H1 (cell line): ENCODE measurements around the gene RARRES2. TPM values are rescaled to one million over a fixed set of nuclear protein-coding genes. Genes with fewer than 3 reads are reported as not detected.

Source experiments
- EP300 ChIP-seq, 2 experiments: IDR thresholded peaks; 1 replicate in 1 of 2; 2 replicates in 1 of 2; pipeline ENCODE4 v1.6.1; 2011 to 2012; ENCODE audit warnings: low read depth in 2 of 2, low read length in 2 of 2, mild to moderate bottlenecking in 2 of 2, borderline replicate concordance in 1 of 2, inconsistent platforms in 1 of 2, moderate library complexity in 1 of 2
- JUN ChIP-seq: IDR thresholded peaks from 2 replicates; pipeline ENCODE4 v1.6.1; 2011; ENCODE audit warnings: low read depth, mild to moderate bottlenecking, improper control_type of control experiment, low read length
- SIRT6 ChIP-seq: IDR thresholded peaks from one replicate; pipeline ENCODE4 v1.7.1; 2012; ENCODE audit warnings: low read length, inconsistent platforms
- TBP ChIP-seq: IDR thresholded peaks from 2 replicates; pipeline ENCODE4 v1.6.1; 2011; ENCODE audit warnings: low read depth, low read length, improper control_type of control experiment
- YY1 ChIP-seq: IDR thresholded peaks from 2 replicates; pipeline ENCODE4 v1.6.1; 2011; ENCODE audit warnings: low read depth, mild to moderate bottlenecking, low read length
- polyA plus RNA-seq, 7 experiments: library from polyadenylated mRNA; depleted of rRNA in 3 of 7; stranded (reverse) in 5 of 7; unstranded in 2 of 7; fragments of >200 nt in 5 of 7; fragments of 200-250 nt in 2 of 7; gene quantifications; 1 replicate in 5 of 7; 2 replicates in 1 of 7; 4 replicates in 1 of 7; pipeline versions ENCODE4 v1.2.1 to v1.2.3, GENCODE V29; 2011 to 2013; ENCODE audit warnings: missing spikeins in 2 of 7, mixed read lengths in 2 of 7
- total RNA-seq: library from RNA; stranded (reverse); fragmentation: NEBNext Ultra II Directional; extraction: Animal tissue kit (Norgen Biotek cat#: 25700); gene quantifications from 2 replicates; pipeline ENCODE4 v1.2.1, GENCODE V29; 2021
- TF ChIP-seq, protein P1 (sequence below): IDR thresholded peaks from 2 replicates; pipeline ENCODE4 v1.6.1; 2012; ENCODE audit warnings: inconsistent platforms

RARRES2 gene
- total and polyA plus RNA-seq, 2 of the 8 experiments (the other 6 are each of a cell fraction or from before 2014, with no cell fraction given), result 254 to 441 TPM

DNA sequence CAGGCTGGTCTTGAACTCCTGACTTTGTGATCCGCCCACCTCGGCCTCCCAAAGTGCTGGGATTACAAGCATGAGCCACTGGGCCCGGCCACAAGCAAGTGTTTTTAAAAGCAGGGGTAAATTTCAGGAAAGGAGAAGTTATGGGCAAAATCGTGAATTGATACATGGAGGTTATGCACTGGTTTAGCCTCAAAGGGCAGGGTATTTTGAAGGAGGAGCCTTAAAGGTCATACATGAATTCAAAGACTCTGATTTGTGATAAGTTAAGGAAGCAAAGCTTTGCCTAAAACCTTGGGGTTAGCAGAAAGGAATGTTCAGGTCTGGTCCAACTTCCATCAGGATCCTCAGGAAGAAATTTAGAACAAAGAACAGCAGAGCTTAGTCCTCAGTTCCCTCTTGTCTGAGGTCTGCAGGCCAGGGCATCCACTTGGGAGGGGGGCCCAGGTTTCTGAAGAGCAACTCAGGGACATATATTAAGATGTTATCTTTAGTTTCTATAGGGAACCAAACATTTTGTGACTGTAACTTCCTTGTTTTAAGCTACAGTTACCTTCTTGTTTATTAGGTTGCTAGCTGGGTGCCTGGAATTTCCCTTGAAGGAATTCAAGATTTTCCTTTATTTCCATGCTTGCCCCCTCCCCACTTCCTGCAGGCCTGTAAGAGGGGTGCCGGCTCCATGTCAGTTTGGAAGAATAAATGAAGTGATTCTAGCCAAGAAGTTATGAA, 24.4 kb upstream of the RARRES2 start (continued):
- TF ChIP-seq YY1 (no peak), EP300 (IDR thresholded peaks at IDR 0.05; ENCODE audit: borderline replicate concordance in 1 of 2, low read depth in 2 of 2, low read length in 2 of 2) (no peak), JUN (no peak), TBP (no peak), SIRT6 (no peak)
- TF ChIP-seq, protein P1, sequence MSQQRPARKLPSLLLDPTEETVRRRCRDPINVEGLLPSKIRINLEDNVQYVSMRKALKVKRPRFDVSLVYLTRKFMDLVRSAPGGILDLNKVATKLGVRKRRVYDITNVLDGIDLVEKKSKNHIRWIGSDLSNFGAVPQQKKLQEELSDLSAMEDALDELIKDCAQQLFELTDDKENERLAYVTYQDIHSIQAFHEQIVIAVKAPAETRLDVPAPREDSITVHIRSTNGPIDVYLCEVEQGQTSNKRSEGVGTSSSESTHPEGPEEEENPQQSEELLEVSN, result no peak
